Thyroid gland (tissue), 4 donors: Measurements from ENCODE around the gene RAB13. TPM values are rescaled to one million over a fixed set of nuclear protein-coding genes. Genes with fewer than 3 reads are reported as not detected.
"Not testable (repeated sequence)": the region's sequence is repeated elsewhere in the genome, so short reads cannot be mapped to it uniquely, and the experiment has no call there.

Experiments used
- DNase-seq, 2 donors: peaks; one replicate each; pipeline ENCODE4 v3.0.0-alpha.2; 2019
- H3K27ac ChIP-seq, 3 donors: fragments of 200-600 bp; sonication (generic); 1 replicate in 2 of 3; 2 replicates in 1 of 3; pipeline ENCODE4 v1.5.1; 2016 to 2019; ENCODE audit warnings: mild to moderate bottlenecking in 1 of 3, moderate library complexity in 1 of 3
- H3K27me3 ChIP-seq: fragments of 200-600 bp; sonication (generic); one replicate; pipeline ENCODE4 v1.5.1; 2019
- H3K36me3 ChIP-seq, 2 donors: fragments of 200-600 bp; sonication (generic); one replicate each; pipeline ENCODE4 v1.5.1; 2016 to 2019
- H3K4me1 ChIP-seq, 2 donors: fragments of 200-600 bp; sonication (generic); one replicate each; pipeline ENCODE4 v1.5.1; 2017 to 2019
- H3K4me3 ChIP-seq, 3 donors: fragments of 200-600 bp; sonication (generic); replicated peaks in 1 of 3; 1 replicate in 2 of 3; 2 replicates in 1 of 3; pipeline ENCODE4 v1.5.1; 2016; ENCODE audit warnings: mild to moderate bottlenecking in 1 of 3
- H3K9me3 ChIP-seq: fragments of 200-600 bp; sonication (generic); one replicate; pipeline ENCODE4 v1.5.1; 2017
- CTCF ChIP-seq, 6 experiments: fragments of 200-600 bp in 3 of 6; fragments of 450-650 bp in 3 of 6; sonication (generic) in 3 of 6; IDR thresholded peaks; one replicate each; pipeline ENCODE4 v1.5.1; 2016 to 2019; ENCODE audit warnings: antibody characterized with exemption in 6 of 6, mild to moderate bottlenecking in 2 of 6, inconsistent platforms in 1 of 6, moderate library complexity in 1 of 6
- POLR2A ChIP-seq, 2 donors: fragments of 450-650 bp; IDR thresholded peaks; one replicate each; pipeline ENCODE4 v1.6.1; 2017; ENCODE audit warnings: antibody characterized with exemption in 2 of 2, mild to moderate bottlenecking in 2 of 2, moderate library complexity in 1 of 2
- WGBS, 2 donors: methylation state at CpG; one replicate each; pipeline ENCODE4 v1.1.5; 2017; 5-methylcytosine and 5-hydroxymethylcytosine counted together
- intact Hi-C: fragments of 100-400 bp; cut with DNase I; formaldehyde crosslinking; loops from one replicate; pipeline ENCODE4 v1.15.1; 2023
- total RNA-seq, 4 donors: library from RNA; depleted of rRNA; stranded (reverse); fragments of >200 nt; gene quantifications; one replicate each; pipeline ENCODE4 v1.2.3, GENCODE V29; 2016

Gene RAB13
- total RNA-seq, 4 donors from 2014 or later: 30.6 to 48.2 (median 38.1) TPM

- H3K27me3 ChIP-seq: no peaks in the 10 kb centered on the region
Measured at GRCh38 chr1:154012129-154012528, 26.0 kb upstream of the RAB13 start.

GRCh38 chr1:154006136-154006535 lies 20.0 kb upstream of the RAB13 start:
- Histone ChIP-seq H3K4me1 (no peaks in the 10 kb centered on the region), H3K36me3 (no peaks in the 10 kb centered on the region), H3K27me3 (no peaks in the 10 kb centered on the region), H3K4me3 (no peak overlapping the region), H3K27ac (peak overlapping the region in 1 of 3 donors; percentile 36), H3K9me3 (no peaks in the 10 kb centered on the region)
- 92 to 97% methylated on average over 3 of the region's 3 CpGs for WGBS, 2 donors
- intact Hi-C loops: no loop called here
- TF ChIP-seq CTCF (IDR thresholded peaks at IDR 0.05) (no peak), POLR2A (IDR thresholded peaks at IDR 0.05) (no peak)
- DNase-seq: no peak

More at GRCh38 chr1:154012129-154012528, 26.0 kb upstream of the RAB13 start:
- H3K27ac ChIP-seq: no peak overlapping the region
- H3K9me3 ChIP-seq: no peaks in the 10 kb centered on the region
- H3K36me3 ChIP-seq: no peaks in the 10 kb centered on the region
- intact Hi-C loops: no loop called here
- no peak overlapping the region for H3K4me3 ChIP-seq
- WGBS, 2 donors: 87 to 90% methylated on average over 1 of the region's 1 CpG
- no peak for DNase-seq
- no peaks in the 10 kb centered on the region for H3K4me1 ChIP-seq
- TF ChIP-seq POLR2A (IDR thresholded peaks at IDR 0.05): no peak

GRCh38 chr1:154000420-154000819 lies 14.3 kb upstream of the RAB13 start:
- Histone ChIP-seq H3K27me3 (no peaks in the 10 kb centered on the region), H3K27ac (no peak overlapping the region), H3K4me3 (no peak overlapping the region), H3K9me3 (no peaks in the 10 kb centered on the region), H3K4me1 (no peaks in the 10 kb centered on the region), H3K36me3 (peaks cover 0 to under 1% of the 10 kb centered on the region in 2 donors)
- DNase-seq: no peak
- intact Hi-C loops: no loop called here
- WGBS, 2 donors: 79 to 86% methylated on average over 4 of the region's 4 CpGs
- TF ChIP-seq POLR2A (IDR thresholded peaks at IDR 0.05): no peak

GRCh38 chr1:153996882-153997281 lies 10.7 kb upstream of the RAB13 start:
- DNase-seq, H3K27me3 ChIP-seq, intact Hi-C loops, H3K9me3 ChIP-seq, H3K4me3 ChIP-seq, H3K27ac ChIP-seq: not testable (repeated sequence)
- Histone ChIP-seq H3K36me3 (peaks cover 21 to 27% of the 10 kb centered on the region in 2 donors), H3K4me1 (peaks cover 11 to 13% of the 10 kb centered on the region in 2 donors)
- whole genome bisulfite sequencing, 2 donors: 95 to 96% methylated on average over 10 of the region's 10 CpGs

- H3K27me3 ChIP-seq: no peaks in the 10 kb centered on the region
Measured at GRCh38 chr1:153995640-153996039, 9.5 kb upstream of the RAB13 start.

GRCh38 chr1:153995202-153995601 lies 9.1 kb upstream of the RAB13 start:
- DNase-seq: no peak
- Histone ChIP-seq H3K27me3 (no peaks in the 10 kb centered on the region), H3K27ac (no peak overlapping the region), H3K4me3 (no peak overlapping the region), H3K36me3 (peaks cover 29 to 30% of the 10 kb centered on the region in 2 donors), H3K4me1 (peaks cover 19 to 20% of the 10 kb centered on the region in 2 donors), H3K9me3 (no peaks in the 10 kb centered on the region)
- whole genome bisulfite sequencing, 2 donors: 91 to 94% methylated on average over 3 of the region's 3 CpGs
- intact Hi-C loops: no loop called here
- no peak for TF ChIP-seq CTCF (IDR thresholded peaks at IDR 0.05)
- TF ChIP-seq POLR2A (IDR thresholded peaks at IDR 0.05): no peak

More at GRCh38 chr1:153995640-153996039, 9.5 kb upstream of the RAB13 start:
- Histone ChIP-seq H3K9me3 (no peaks in the 10 kb centered on the region), H3K27ac (no peak overlapping the region), H3K4me3 (no peak overlapping the region), H3K4me1 (peaks cover 19% of the 10 kb centered on the region in 2 donors), H3K36me3 (peaks cover 29 to 30% of the 10 kb centered on the region in 2 donors)
- intact Hi-C loops: no loop called here
- no peak for TF ChIP-seq CTCF (IDR thresholded peaks at IDR 0.05)
- TF ChIP-seq POLR2A (IDR thresholded peaks at IDR 0.05): no peak
- DNase-seq: no peak
- WGBS, 2 donors: 96 to 97% methylated on average over 11 of the region's 11 CpGs
